ENCODE measurements around the gene ADGRG4. TPM values are rescaled to one million over a fixed set of nuclear protein-coding genes. Genes with fewer than 3 reads are reported as not detected.
"Not testable (repeated sequence)": the region's sequence is repeated elsewhere in the genome, so short reads cannot be mapped to it uniquely, and the experiment has no call there.

The ADGRG4 gene, protein sequence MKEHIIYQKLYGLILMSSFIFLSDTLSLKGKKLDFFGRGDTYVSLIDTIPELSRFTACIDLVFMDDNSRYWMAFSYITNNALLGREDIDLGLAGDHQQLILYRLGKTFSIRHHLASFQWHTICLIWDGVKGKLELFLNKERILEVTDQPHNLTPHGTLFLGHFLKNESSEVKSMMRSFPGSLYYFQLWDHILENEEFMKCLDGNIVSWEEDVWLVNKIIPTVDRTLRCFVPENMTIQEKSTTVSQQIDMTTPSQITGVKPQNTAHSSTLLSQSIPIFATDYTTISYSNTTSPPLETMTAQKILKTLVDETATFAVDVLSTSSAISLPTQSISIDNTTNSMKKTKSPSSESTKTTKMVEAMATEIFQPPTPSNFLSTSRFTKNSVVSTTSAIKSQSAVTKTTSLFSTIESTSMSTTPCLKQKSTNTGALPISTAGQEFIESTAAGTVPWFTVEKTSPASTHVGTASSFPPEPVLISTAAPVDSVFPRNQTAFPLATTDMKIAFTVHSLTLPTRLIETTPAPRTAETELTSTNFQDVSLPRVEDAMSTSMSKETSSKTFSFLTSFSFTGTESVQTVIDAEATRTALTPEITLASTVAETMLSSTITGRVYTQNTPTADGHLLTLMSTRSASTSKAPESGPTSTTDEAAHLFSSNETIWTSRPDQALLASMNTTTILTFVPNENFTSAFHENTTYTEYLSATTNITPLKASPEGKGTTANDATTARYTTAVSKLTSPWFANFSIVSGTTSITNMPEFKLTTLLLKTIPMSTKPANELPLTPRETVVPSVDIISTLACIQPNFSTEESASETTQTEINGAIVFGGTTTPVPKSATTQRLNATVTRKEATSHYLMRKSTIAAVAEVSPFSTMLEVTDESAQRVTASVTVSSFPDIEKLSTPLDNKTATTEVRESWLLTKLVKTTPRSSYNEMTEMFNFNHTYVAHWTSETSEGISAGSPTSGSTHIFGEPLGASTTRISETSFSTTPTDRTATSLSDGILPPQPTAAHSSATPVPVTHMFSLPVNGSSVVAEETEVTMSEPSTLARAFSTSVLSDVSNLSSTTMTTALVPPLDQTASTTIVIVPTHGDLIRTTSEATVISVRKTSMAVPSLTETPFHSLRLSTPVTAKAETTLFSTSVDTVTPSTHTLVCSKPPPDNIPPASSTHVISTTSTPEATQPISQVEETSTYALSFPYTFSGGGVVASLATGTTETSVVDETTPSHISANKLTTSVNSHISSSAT (N-terminal part only)
- 1 to 10 TPM in 3 of 4 donors, under 1 TPM in 1; 0.83 to 6.1 (median 3.6) TPM for total RNA-seq

DNA sequence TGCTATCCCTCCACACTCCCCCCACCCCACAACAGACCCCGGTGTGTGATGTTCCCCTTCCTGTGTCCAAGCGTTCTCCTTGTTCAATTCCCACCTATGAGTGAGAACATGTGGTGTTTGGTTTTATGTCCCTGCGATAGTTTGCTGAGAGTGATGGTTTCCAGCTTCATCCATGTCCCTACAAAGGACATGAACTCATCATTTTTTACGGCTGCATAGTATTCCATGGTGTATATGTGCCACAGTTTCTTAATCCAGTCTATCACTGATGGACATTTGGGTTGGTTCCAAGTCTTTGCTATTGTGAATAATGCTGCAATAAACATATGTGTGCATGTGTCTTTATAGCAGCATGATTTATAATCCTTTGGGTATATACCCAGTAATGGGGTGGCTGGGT lies at the start of gene ADGRG4:
ADGRG4 (plus strand) TSS at position 243 of the 400 bp plus-strand sequence. CDS start 7,815 bp downstream, outside the sequence.
- H3K4me3 ChIP-seq, H3K27ac ChIP-seq, H3K4me1 ChIP-seq, H3K9me3 ChIP-seq, H3K36me3 ChIP-seq, DNase-seq, H3K27me3 ChIP-seq: not testable (repeated sequence)

DNA sequence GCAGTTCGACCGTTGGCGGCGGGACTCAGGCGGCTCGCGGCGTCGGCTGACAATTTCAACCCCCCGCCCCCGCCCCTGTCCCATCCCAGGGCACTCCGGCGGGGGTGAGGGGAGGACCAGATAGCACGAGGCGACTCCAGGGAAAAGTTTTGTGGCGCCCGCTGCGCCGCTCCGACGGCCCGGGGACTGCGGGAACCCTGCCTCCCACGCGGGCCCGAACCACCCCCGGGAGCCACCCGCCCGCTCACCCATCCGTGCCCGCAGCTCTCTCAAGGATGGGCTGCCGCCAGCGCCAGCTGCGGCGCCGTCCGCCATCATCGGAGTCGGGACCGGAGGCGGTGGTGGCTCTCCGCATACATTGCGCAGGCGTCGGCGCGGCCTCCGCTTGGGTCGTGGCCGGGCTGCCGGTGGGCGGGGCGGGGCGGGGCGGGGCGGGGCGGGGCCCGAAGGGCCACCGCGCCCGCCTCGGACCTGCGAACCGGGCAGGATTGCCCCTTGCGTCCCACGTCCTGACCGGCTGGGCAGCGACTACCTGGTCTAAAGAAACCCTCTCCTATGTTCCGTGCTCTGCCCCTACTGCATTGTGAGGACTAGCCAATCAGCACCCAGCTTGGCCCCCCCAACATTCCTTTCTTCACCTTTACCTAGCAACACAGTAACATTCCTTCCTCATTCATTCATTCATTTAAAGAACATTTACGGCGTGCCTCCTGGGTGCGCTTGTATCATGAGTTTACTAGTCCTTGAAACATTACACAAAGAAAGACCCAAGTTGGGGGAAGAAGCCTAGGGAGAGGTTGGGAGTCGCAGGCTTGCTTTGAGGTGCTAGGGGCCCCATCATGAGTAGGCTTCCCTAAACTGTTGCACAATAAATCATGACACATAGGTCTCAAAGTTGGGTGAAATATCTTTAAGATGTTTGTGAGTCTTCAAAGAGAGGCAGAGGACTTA lies 49.4 kb upstream of the ADGRG4 start, which contains the start of gene MAP7D3:
MAP7D3 (minus strand) TSS at position 360 of the 951 bp plus-strand sequence; CDS start at position 318, 42 bp downstream.
- H3K9me3 ChIP-seq: no peaks in the 10 kb centered on the region
- peak within 1 kb of the TSS; percentile 57 to 78 (median 72) for H3K4me3 ChIP-seq
- no peaks in the 10 kb centered on the region for H3K27me3 ChIP-seq
- H3K36me3 ChIP-seq: no peaks in the 10 kb centered on the region
- H3K27ac ChIP-seq: peak within 1 kb of the TSS; percentile 72 to 87 (median 76)
- TF ChIP-seq, protein P1, sequence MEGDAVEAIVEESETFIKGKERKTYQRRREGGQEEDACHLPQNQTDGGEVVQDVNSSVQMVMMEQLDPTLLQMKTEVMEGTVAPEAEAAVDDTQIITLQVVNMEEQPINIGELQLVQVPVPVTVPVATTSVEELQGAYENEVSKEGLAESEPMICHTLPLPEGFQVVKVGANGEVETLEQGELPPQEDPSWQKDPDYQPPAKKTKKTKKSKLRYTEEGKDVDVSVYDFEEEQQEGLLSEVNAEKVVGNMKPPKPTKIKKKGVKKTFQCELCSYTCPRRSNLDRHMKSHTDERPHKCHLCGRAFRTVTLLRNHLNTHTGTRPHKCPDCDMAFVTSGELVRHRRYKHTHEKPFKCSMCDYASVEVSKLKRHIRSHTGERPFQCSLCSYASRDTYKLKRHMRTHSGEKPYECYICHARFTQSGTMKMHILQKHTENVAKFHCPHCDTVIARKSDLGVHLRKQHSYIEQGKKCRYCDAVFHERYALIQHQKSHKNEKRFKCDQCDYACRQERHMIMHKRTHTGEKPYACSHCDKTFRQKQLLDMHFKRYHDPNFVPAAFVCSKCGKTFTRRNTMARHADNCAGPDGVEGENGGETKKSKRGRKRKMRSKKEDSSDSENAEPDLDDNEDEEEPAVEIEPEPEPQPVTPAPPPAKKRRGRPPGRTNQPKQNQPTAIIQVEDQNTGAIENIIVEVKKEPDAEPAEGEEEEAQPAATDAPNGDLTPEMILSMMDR (IDR thresholded peaks at IDR 0.05): no peak
- TF ChIP-seq POLR2A (IDR thresholded peaks at IDR 0.05): peak in 1 of 2 donors; percentile 15
- DNase-seq: peak; percentile 63 to 79 (median 69)
- no peaks in the 10 kb centered on the region for H3K4me1 ChIP-seq

DNA sequence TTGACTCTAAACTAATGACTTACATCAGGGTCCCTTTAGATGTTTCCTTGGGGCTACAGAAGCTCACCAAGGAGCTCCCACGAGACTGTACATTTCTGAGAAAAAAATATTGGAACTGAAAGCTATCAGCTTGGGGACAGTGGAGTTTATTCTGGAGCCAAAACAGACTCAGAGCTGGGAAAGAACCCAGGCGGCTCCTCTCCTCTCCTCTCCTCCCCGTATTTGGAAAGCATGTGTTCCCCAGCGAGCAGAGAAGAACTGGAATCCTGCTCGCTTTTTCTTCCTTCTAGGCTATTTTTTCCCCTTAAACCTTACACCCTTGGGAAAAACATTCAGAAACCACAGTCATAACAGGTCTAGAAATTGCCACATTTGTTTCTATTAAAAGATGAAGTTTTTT lies 45.2 kb upstream of the ADGRG4 start:
- Histone ChIP-seq H3K36me3 (no peaks in the 10 kb centered on the region), H3K4me1 (no peaks in the 10 kb centered on the region), H3K27ac (peak overlapping the region in 1 of 4 donors; percentile 35), H3K9me3 (no peaks in the 10 kb centered on the region), H3K27me3 (no peaks in the 10 kb centered on the region), H3K4me3 (no peak overlapping the region)
- TF ChIP-seq POLR2A (IDR thresholded peaks at IDR 0.05): no peak
- TF ChIP-seq, protein P1 (IDR thresholded peaks at IDR 0.05): no peak
- DNase-seq: no peak

DNA sequence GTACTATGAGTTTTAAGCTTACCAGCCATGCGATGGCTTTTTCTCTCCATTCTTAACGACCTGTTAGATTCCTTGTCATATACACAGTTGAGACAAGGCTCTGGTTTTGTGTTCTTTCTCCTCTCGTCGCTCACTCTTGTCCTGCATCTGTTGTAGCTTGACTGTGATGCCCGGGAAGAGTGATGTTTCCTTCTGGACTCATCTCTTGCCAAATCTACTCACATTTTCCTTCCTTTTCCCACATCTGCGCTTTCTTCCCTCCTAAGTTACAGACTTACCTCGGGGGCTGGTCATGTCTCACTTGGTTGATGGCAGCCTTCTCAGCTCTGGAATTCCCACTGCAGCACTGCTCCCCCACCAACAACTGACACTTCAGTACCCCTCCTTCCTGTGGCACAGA lies 44.7 kb upstream of the ADGRG4 start:
- Histone ChIP-seq H3K27me3 (no peaks in the 10 kb centered on the region), H3K4me3 (no peak overlapping the region), H3K27ac (peak overlapping the region in 1 of 4 donors; percentile 22), H3K36me3 (no peaks in the 10 kb centered on the region), H3K9me3 (no peaks in the 10 kb centered on the region), H3K4me1 (no peaks in the 10 kb centered on the region)
- DNase-seq: no peak
- no peak for TF ChIP-seq POLR2A (IDR thresholded peaks at IDR 0.05)
- TF ChIP-seq, protein P1 (IDR thresholded peaks at IDR 0.05): no peak

DNA sequence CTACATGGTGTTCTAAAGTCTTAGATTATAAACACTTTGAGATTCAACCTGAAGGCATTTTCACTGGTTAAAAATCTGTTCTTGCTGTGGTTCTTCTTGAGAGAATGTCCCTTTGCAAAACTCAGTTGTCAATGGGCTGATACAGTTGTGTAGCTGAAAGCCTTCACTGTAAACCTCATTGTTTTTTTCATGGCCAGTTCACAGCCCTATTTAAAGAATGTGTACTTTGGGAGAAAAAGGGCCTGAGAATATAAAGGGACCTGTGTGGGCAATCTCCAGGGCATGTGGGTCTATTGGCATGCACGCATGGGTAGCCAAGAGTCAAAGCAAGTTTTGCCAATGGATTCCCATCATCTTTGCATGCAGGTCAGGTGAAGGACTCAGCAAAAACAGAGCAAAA lies 41.8 kb upstream of the ADGRG4 start:
- no peaks in the 10 kb centered on the region for H3K9me3 ChIP-seq
- H3K4me1 ChIP-seq: no peaks in the 10 kb centered on the region
- H3K27me3 ChIP-seq: no peaks in the 10 kb centered on the region
- H3K4me3 ChIP-seq: no peak overlapping the region
- no peak for DNase-seq
- peak overlapping the region in 2 of 4 donors; percentile 17 to 25 for H3K27ac ChIP-seq
- TF ChIP-seq POLR2A (IDR thresholded peaks at IDR 0.05): no peak
- TF ChIP-seq, protein P1 (IDR thresholded peaks at IDR 0.05): no peak
- H3K36me3 ChIP-seq: no peaks in the 10 kb centered on the region
